Activated CD4-positive, alpha-beta memory T cell treated with anti-CD3 and anti-CD28 coated beads for 36 hours (primary cell): Measurements from ENCODE around the gene BTBD9. TPM values are rescaled to one million over a fixed set of nuclear protein-coding genes. Genes with fewer than 3 reads are reported as not detected.

Experiments used
- CTCF ChIA-PET: fragments of 350-600 bp; sonication (Branson Sonifier 250); formaldehyde crosslinking; loops from one replicate; lab custom pipeline; 2021; ENCODE audit warnings: antibody characterized with exemption, inconsistent platforms; lab: Charles Lee
- POLR2A ChIA-PET: fragments of 350-600 bp; sonication (Branson Sonifier 250); formaldehyde crosslinking; loops from one replicate; lab custom pipeline; 2021; ENCODE audit warnings: antibody characterized with exemption; lab: Charles Lee
- DNase-seq: peaks from one replicate; pipeline ENCODE4 v3.0.0-alpha.2; 2020
- H3K27ac Mint-ChIP-seq: one replicate; pipeline ENCODE4 v1.8.0; 2021; ENCODE audit warnings: mixed read lengths
- H3K27me3 Mint-ChIP-seq: one replicate; pipeline ENCODE4 v1.8.0; 2021; ENCODE audit warnings: mixed read lengths
- H3K36me3 Mint-ChIP-seq: one replicate; pipeline ENCODE4 v1.8.0; 2021; ENCODE audit warnings: mixed read lengths
- H3K4me1 Mint-ChIP-seq: one replicate; pipeline ENCODE4 v1.8.0; 2021; ENCODE audit warnings: low read depth, mixed read lengths
- H3K4me3 Mint-ChIP-seq: one replicate; pipeline ENCODE4 v1.8.0; 2021; ENCODE audit warnings: mild to moderate bottlenecking, mixed read lengths
- H3K9me3 Mint-ChIP-seq: one replicate; pipeline ENCODE4 v1.8.0; 2021; ENCODE audit warnings: mixed read lengths
- intact Hi-C: fragments of 100-400 bp; cut with micrococcal nuclease; formaldehyde crosslinking; loops from one replicate; pipeline ENCODE4 v1.15.1; 2023
- total RNA-seq, 2 experiments: library from RNA; stranded (reverse); gene quantifications; one replicate each; pipeline ENCODE4 v1.2.3, GENCODE V29; 2021

BTBD9 gene
- total RNA-seq, 2 experiments from 2014 or later, result 14.4 to 14.6 TPM

DNA sequence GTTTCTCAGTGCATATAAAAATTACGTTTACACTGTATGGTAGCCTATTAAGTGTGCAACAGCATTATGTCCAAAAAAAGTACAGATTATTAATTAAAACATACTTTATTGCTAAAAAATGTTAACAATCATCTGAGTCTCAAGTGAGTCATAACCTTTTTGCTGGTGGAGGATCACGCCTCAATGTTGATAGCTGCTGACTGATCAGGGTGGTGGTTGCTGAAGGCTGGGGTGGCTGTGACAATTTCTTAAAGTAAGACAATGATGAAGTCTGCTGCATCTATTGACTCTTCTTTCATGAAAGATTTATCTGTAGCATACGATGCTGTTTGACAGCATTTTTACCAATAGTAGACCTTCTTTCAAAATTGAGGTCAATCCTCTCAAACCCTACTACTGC is 155.1 kb downstream of the BTBD9 start:
- Mint-ChIP-seq H3K27ac (no peak overlapping the region), H3K27me3 (no peaks in the 10 kb centered on the region), H3K36me3 (no peaks in the 10 kb centered on the region), H3K4me1 (peaks cover 5% of the 10 kb centered on the region), H3K4me3 (no peak overlapping the region), H3K9me3 (no peaks in the 10 kb centered on the region)
- intact Hi-C loops, result no loop called here
- CTCF ChIA-PET, result interaction anchor here (4.2 kb wide), 1 partner anchor 10 kb away, joined by 19 read pairs; no protein-coding TSS in a partner anchor
- no peak for DNase-seq
- POLR2A ChIA-PET, result no interaction called here

DNA sequence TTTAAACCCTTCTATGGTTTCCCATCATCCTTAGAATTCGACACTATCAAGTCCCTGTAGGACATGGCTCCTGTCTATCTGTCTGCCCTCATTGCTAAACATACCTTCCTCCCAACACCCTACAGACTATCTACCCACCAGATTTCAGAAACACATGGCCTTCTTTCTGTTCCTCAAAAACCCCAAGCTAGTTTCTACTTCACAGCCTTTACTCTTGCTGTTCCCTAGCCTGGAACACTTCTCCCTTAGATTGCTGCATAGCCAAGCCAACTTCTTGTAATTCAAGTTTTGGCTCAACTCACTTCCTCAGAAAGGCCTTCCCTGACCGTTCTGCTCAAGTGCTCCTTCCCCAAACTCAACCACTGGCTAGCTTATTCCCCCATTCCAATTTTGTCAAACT is 156.2 kb downstream of the BTBD9 start:
- ChIA-PET CTCF (interaction anchor here (4.2 kb wide), 1 partner anchor 11 kb away, joined by 19 read pairs; no protein-coding TSS in a partner anchor), POLR2A (no interaction called here)
- no peak for DNase-seq
- Mint-ChIP-seq H3K27me3 (no peaks in the 10 kb centered on the region), H3K4me3 (no peak overlapping the region), H3K36me3 (no peaks in the 10 kb centered on the region), H3K4me1 (peaks cover 5% of the 10 kb centered on the region), H3K27ac (no peak overlapping the region), H3K9me3 (no peaks in the 10 kb centered on the region)
- intact Hi-C loops, result no loop called here

DNA sequence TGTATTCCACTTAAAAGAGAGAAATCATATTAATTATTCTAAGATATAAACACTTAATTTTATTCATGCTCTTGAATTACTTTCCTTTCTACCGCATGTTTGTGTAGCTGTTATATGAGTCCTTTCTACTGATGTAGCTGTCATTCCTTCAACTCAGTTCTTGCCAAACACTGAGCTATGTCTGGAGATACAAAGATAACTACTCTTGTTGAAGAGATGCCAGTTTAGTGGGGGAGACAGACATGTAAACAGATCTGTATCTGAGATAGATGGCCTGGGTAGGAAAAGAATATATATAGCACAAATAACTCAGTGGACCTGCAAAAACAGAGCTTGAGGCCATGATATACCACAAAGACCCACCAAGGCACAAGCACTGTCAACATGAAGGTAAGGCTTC is 157.3 kb downstream of the BTBD9 start:
- H3K4me3 Mint-ChIP-seq, result no peak overlapping the region
- H3K4me1 Mint-ChIP-seq, result peaks cover 9% of the 10 kb centered on the region
- CTCF ChIA-PET, result interaction anchor here (1.5 to 4.2 kb wide), 2 partner anchors 10 to 12 kb away, joined by 3 to 19 read pairs; no protein-coding TSS in a partner anchor
- no peak overlapping the region for H3K27ac Mint-ChIP-seq
- no peaks in the 10 kb centered on the region for H3K9me3 Mint-ChIP-seq
- intact Hi-C loops, result no loop called here
- H3K27me3 Mint-ChIP-seq, result no peaks in the 10 kb centered on the region
- DNase-seq, result no peak
- no peaks in the 10 kb centered on the region for H3K36me3 Mint-ChIP-seq
- POLR2A ChIA-PET, result no interaction called here

DNA sequence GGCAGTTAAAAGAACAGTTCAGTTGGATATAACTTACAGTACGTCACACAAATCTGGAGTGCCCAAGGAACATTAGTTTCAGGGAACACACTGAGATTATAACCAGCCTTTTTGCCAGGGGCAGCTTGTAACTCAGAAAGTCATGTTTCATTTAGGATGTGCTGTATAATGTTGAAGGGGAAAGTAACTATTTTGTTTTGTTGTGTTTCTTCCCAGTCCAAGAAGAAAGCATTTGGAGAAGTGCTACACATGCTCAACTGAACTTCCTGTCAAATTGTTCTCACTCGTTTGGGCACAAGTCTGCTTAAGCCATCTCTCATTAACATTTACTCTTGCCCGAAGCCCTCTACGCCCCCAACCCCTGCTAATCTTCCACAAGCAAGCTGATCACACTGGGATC is 157.9 kb downstream of the BTBD9 start:
- Mint-ChIP-seq H3K4me1 (peaks cover 9% of the 10 kb centered on the region), H3K27me3 (no peaks in the 10 kb centered on the region), H3K36me3 (no peaks in the 10 kb centered on the region), H3K9me3 (no peaks in the 10 kb centered on the region), H3K4me3 (no peak overlapping the region), H3K27ac (no peak overlapping the region)
- POLR2A ChIA-PET, result no interaction called here
- no peak for DNase-seq
- intact Hi-C loops, result no loop called here
- CTCF ChIA-PET, result interaction anchor here (1.5 kb wide), 1 partner anchor 10 kb away, joined by 3 read pairs; no protein-coding TSS in a partner anchor

DNA sequence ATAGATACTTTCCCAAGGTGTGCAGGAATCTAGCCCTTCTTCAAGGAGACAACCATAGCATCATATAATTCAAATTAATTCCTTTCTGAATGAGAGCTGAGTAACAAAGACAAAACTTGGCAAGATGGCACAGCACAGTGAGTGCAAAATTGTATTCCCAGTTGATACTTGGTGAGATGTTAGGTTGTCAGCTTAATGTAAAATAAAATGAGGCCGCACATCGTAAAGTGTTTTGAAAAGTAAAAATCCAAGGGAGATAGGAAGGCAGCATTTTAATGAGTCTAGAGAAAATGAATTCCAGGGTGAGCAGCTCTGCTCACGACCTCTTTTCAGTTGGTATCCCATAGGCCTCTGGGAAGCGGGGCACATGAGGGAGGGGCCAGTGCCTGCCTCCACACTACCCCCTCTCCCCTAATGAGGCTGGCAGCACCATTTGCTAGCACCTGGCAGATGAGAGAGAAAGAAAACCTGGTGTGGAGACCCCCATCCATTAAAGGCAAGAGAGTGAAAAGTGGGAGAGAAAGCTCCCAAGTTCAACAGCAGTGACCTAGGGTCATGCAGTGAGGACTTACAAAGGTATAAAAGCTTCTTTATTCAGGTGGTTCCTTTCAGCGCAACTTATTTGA is 158.4 kb downstream of the BTBD9 start:
- no peak overlapping the region for H3K27ac Mint-ChIP-seq
- H3K9me3 Mint-ChIP-seq, result no peaks in the 10 kb centered on the region
- peaks cover 8% of the 10 kb centered on the region for H3K4me1 Mint-ChIP-seq
- no peaks in the 10 kb centered on the region for H3K36me3 Mint-ChIP-seq
- no peaks in the 10 kb centered on the region for H3K27me3 Mint-ChIP-seq
- H3K4me3 Mint-ChIP-seq, result no peak overlapping the region
- ChIA-PET CTCF (interaction anchor here (1.5 kb wide), 1 partner anchor 11 kb away, joined by 3 read pairs; no protein-coding TSS in a partner anchor), POLR2A (no interaction called here)
- intact Hi-C loops, result no loop called here
- no peak for DNase-seq

DNA sequence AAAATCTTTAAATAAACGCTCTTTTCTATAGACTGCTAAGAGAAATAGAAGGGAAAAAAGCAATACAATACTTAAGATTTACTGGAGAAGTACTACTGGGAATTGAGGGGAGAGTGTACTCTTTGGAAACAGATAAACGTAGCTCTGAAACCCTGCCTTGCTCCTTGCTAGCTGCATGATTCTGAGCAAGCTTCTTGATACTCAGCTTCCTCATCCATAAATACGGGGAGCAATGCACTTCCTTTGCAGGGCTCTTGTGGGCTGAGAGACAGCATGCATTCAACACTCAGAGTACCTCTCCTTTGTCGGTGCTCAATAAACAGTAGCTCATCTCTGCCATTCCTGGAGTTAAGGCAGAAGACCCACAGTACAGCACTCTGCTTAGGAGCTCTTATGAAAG is 159.7 kb downstream of the BTBD9 start:
- POLR2A ChIA-PET, result no interaction called here
- no peak overlapping the region for H3K4me3 Mint-ChIP-seq
- CTCF ChIA-PET, result interaction anchor here (2.6 kb wide), 1 partner anchor 14 kb away, joined by 13 read pairs; no protein-coding TSS in a partner anchor
- H3K36me3 Mint-ChIP-seq, result no peaks in the 10 kb centered on the region
- DNase-seq, result no peak
- H3K4me1 Mint-ChIP-seq, result peaks cover 4% of the 10 kb centered on the region
- H3K27me3 Mint-ChIP-seq, result no peaks in the 10 kb centered on the region
- no peak overlapping the region for H3K27ac Mint-ChIP-seq
- intact Hi-C loops, result no loop called here
- no peaks in the 10 kb centered on the region for H3K9me3 Mint-ChIP-seq

DNA sequence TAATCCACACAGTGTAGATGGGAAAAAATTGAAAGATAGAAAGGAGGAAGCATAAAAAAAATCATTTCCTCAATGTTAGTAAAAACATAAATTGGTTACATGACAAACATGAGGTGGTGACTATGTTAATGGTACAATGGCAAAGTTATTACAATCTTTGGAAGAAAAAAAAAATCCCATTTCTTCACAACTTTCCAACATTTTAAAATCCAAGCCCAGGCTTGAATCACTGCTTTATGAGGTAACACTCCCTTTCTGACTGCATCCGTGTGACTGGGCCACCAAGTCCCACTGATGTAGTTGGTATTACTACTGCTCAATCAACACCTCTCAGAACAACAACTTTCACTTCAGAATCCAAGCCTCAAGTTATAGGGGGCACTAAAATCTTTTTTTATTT is 160.4 kb downstream of the BTBD9 start:
- CTCF ChIA-PET, result interaction anchor here (2.6 kb wide), 1 partner anchor 15 kb away, joined by 13 read pairs; no protein-coding TSS in a partner anchor
- POLR2A ChIA-PET, result no interaction called here
- intact Hi-C loops, result no loop called here
- Mint-ChIP-seq H3K4me3 (no peak overlapping the region), H3K27me3 (no peaks in the 10 kb centered on the region), H3K4me1 (peaks cover 4% of the 10 kb centered on the region), H3K27ac (no peak overlapping the region), H3K9me3 (no peaks in the 10 kb centered on the region), H3K36me3 (no peaks in the 10 kb centered on the region)
- DNase-seq, result no peak

DNA sequence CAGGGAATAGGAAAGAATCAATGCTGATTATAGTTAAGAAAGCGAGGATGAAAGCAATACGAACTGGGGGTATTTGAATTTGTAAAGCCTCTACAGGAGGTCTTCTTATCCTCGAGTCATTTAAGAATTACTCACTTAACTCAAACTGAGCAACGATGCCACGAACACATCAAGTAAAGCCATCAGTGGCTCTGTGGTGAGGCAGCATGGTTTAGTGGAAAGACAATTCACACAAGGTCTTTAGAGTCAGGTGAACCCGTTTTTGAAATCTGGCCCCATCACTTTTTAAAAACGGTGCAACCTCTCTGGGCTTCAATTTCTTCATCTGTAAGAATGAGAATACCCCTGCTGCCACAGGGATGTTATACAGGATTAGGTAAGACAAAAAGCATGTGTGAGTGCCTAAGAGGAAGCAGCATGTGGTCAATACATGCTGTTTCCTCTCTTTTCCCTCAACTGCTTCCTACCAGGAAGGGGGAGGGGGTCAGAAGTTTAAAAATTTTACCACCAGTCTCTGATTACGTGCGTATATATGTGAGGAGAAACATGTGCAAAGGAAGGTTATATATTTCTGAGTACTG is 162.0 kb downstream of the BTBD9 start:
- CTCF ChIA-PET, result interaction anchor here (1.0 to 2.6 kb wide), 2 partner anchors 16 to 17 kb away, joined by 5 to 13 read pairs; no protein-coding TSS in a partner anchor
- no peaks in the 10 kb centered on the region for H3K9me3 Mint-ChIP-seq
- intact Hi-C loops, result no loop called here
- H3K36me3 Mint-ChIP-seq, result no peaks in the 10 kb centered on the region
- peaks cover 4% of the 10 kb centered on the region for H3K4me1 Mint-ChIP-seq
- no peak overlapping the region for H3K27ac Mint-ChIP-seq
- H3K27me3 Mint-ChIP-seq, result no peaks in the 10 kb centered on the region
- POLR2A ChIA-PET, result no interaction called here
- H3K4me3 Mint-ChIP-seq, result no peak overlapping the region
- no peak for DNase-seq

DNA sequence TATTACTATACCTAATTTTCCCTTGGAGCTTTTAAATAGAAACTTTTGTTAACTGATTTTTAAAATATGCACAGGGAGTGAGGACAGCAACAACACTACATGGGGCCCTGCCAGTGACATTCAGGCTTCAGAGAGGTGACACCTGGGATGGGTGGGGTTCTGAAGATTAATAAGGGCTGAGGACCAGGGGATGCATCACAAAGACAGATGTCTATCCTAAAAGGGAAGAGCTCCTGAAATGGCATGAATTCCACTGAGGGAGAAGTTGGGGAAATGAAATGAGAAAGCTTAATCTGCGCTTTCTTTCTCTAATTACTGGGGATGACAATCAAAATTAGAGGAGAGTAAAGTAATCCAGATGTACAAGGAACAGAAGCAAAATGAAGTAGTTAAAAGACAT is 162.8 kb downstream of the BTBD9 start:
- DNase-seq, result no peak
- no peaks in the 10 kb centered on the region for H3K9me3 Mint-ChIP-seq
- CTCF ChIA-PET, result interaction anchor here (1.0 to 1.9 kb wide), 3 partner anchors 17 to 686 kb away, joined by 4 to 6 read pairs (median 5); no protein-coding TSS in a partner anchor
- intact Hi-C loops, result no loop called here
- no peaks in the 10 kb centered on the region for H3K36me3 Mint-ChIP-seq
- H3K27me3 Mint-ChIP-seq, result no peaks in the 10 kb centered on the region
- peaks cover 4% of the 10 kb centered on the region for H3K4me1 Mint-ChIP-seq
- H3K27ac Mint-ChIP-seq, result no peak overlapping the region
- POLR2A ChIA-PET, result no interaction called here
- H3K4me3 Mint-ChIP-seq, result no peak overlapping the region

DNA sequence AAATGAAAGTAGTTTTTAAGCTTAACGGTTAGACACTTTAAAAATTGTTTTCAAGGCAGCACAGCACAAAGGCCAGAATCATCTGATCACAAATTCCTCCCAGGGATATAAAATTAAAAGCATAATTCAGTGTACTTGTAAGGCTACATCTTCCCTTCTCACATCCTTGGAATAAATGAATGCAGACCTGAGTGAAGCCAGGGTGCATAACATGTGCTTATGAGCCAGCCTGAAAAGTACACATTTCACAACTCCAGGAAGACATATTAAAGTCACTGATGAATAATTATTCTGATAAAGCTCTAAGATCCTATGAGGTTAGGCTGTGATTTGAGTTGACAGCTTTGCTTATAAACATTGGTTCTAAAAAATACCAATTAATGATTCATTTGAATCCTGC is 163.6 kb downstream of the BTBD9 start:
- DNase-seq, result no peak
- H3K36me3 Mint-ChIP-seq, result no peaks in the 10 kb centered on the region
- H3K4me1 Mint-ChIP-seq, result peaks cover 4% of the 10 kb centered on the region
- no peak overlapping the region for H3K4me3 Mint-ChIP-seq
- ChIA-PET POLR2A (no interaction called here), CTCF (interaction anchor here (1.0 to 1.9 kb wide), 3 partner anchors 18 to 685 kb away, joined by 3 to 6 read pairs (median 4); no protein-coding TSS in a partner anchor)
- intact Hi-C loops, result no loop called here
- no peaks in the 10 kb centered on the region for H3K9me3 Mint-ChIP-seq
- H3K27ac Mint-ChIP-seq, result no peak overlapping the region
- no peaks in the 10 kb centered on the region for H3K27me3 Mint-ChIP-seq

DNA sequence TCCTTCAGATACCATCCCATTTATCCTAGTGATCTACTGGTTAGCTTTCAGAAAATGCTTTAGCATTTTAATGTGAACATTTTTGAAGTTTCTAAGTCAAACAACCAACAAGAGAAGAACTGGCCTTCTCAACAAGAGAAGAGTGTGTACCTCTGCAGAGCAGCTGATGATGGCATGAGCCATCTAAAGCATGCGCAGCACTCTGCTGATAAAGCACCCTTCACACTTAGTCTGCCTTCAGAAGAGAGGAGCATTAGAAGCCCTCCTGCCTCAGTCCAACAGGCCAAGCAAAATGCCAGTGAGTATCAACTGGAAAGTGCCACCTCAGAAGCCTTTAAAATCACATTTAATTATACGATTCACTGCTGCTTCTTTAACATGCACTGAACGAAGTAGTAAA is 169.2 kb downstream of the BTBD9 start:
- Mint-ChIP-seq H3K9me3 (no peaks in the 10 kb centered on the region), H3K4me1 (no peaks in the 10 kb centered on the region), H3K36me3 (no peaks in the 10 kb centered on the region), H3K4me3 (no peak overlapping the region), H3K27ac (no peak overlapping the region), H3K27me3 (no peaks in the 10 kb centered on the region)
- intact Hi-C loops, result no loop called here
- POLR2A ChIA-PET, result no interaction called here
- DNase-seq, result no peak
- CTCF ChIA-PET, result no interaction called here

DNA sequence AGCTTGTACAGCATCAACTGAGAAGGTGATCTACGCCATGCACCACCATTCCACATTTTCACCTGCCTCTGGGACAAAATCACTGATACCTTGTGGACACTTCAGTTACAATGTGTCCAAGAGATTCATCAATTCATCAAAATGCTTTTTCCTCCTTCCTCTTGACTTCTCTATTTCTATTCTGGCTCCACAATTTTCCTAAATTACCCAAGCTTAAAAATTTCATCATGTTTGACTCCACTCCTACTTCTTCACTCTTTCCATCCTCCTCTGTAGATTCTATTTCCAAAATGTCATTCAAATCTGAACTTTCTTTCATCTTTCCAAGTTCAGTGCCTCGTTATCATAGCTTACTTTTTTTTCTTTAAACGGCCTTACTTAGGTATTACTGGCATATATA is 172.2 kb downstream of the BTBD9 start:
- POLR2A ChIA-PET, result no interaction called here
- peaks cover 3% of the 10 kb centered on the region for H3K9me3 Mint-ChIP-seq
- CTCF ChIA-PET, result no interaction called here
- no peak overlapping the region for H3K4me3 Mint-ChIP-seq
- intact Hi-C loops, result no loop called here
- H3K27me3 Mint-ChIP-seq, result no peaks in the 10 kb centered on the region
- no peak for DNase-seq
- H3K4me1 Mint-ChIP-seq, result no peaks in the 10 kb centered on the region
- peaks cover 8% of the 10 kb centered on the region for H3K36me3 Mint-ChIP-seq
- no peak overlapping the region for H3K27ac Mint-ChIP-seq
